ENCODE data around the gene FAM110A.

- TF ChIP-seq CTCF (IDR thresholded peaks at IDR 0.05) (no peak), POLR2A (IDR thresholded peaks at IDR 0.05) (no peak)
These were observed 54.5 kb downstream of the FAM110A start for GRCh38 chr20:888057-888456.
